Vagina (tissue), 2 donors: ENCODE data around the gene CPNE7.

Experiments
- POLR2A ChIP-seq, 2 donors: fragments of 450-650 bp; IDR thresholded peaks; one replicate each; pipeline ENCODE4 v1.6.1; 2017; ENCODE audit warnings: antibody characterized with exemption in 2 of 2, mild to moderate bottlenecking in 2 of 2, moderate library complexity in 2 of 2
- POLR2AphosphoS5 ChIP-seq, 2 donors: sonication (generic); formaldehyde crosslinking; IDR thresholded peaks; one replicate each; pipeline ENCODE4 v1.9.0; 2017; ENCODE audit warnings: antibody characterized with exemption in 2 of 2, mild to moderate bottlenecking in 2 of 2, low read depth in 1 of 2; ENCODE audit not compliant: insufficient read depth in 1 of 2
- TF ChIP-seq, protein P1 (sequence below), 3 experiments: fragments of 450-650 bp in 2 of 3; fragments of 200-600 bp in 1 of 3; sonication (generic) in 1 of 3; IDR thresholded peaks; one replicate each; pipeline ENCODE4 v1.5.1; 2017 to 2019; ENCODE audit warnings: antibody characterized with exemption in 3 of 3, mild to moderate bottlenecking in 2 of 3, moderate library complexity in 2 of 3

DNA sequence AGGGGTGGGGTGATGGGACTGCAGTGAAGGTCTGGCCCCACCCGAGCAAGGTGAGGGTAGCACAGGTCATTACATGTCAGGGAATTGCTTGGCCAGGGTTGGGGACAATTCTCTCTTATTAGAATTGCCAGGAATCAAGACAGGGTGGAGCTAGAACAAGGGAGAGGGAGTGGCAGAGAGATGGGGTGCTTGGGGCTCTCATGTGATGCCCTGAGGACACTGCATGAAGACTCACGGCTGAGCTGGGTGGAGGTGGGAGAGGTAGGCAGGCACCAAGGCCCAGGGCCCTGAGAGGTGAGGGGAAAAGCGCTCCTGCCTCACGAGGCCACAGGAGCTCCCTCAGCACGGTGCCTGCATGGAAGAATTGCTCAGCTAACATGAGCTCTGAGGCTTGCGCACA lies 41.5 kb downstream of the CPNE7 start:
- TF ChIP-seq, protein P1, sequence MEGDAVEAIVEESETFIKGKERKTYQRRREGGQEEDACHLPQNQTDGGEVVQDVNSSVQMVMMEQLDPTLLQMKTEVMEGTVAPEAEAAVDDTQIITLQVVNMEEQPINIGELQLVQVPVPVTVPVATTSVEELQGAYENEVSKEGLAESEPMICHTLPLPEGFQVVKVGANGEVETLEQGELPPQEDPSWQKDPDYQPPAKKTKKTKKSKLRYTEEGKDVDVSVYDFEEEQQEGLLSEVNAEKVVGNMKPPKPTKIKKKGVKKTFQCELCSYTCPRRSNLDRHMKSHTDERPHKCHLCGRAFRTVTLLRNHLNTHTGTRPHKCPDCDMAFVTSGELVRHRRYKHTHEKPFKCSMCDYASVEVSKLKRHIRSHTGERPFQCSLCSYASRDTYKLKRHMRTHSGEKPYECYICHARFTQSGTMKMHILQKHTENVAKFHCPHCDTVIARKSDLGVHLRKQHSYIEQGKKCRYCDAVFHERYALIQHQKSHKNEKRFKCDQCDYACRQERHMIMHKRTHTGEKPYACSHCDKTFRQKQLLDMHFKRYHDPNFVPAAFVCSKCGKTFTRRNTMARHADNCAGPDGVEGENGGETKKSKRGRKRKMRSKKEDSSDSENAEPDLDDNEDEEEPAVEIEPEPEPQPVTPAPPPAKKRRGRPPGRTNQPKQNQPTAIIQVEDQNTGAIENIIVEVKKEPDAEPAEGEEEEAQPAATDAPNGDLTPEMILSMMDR (IDR thresholded peaks at IDR 0.05), result no peak
- TF ChIP-seq POLR2A (IDR thresholded peaks at IDR 0.05) (no peak), POLR2AphosphoS5 (IDR thresholded peaks at IDR 0.05; ENCODE audit: insufficient read depth in 1 of 2, low read depth in 1 of 2) (no peak)
